NOMO-1 (cell line): Measurements from ENCODE around the gene SPX.

Experiments used
- DNase-seq, 2 experiments: peaks; one replicate each; lab custom pipeline; 2025; ENCODE audit not compliant: unreplicated experiment in 2 of 2; lab: John Stamatoyannopoulos, UW

The SPX gene

GRCh38 chr12:21577516-21577915 lies 51.4 kb downstream of the SPX start:
- DNase-seq = no peak

- no peak for DNase-seq
These were observed 54.8 kb downstream of the SPX start for GRCh38 chr12:21580748-21581516.
